K562 treated with DMSO at 1 percent for 24 hours (cell line): ENCODE results near the gene ZNF763. TPM values are rescaled to one million over a fixed set of nuclear protein-coding genes. Genes with fewer than 3 reads are reported as not detected.

Experiments
- total RNA-seq: library from RNA; unstranded; fragments of 300-600 nt; gene quantifications from 2 replicates; pipeline ENCODE4 v1.2.3, GENCODE V29; 2022; ENCODE audit warnings: low read depth; ENCODE audit not compliant: insufficient read depth

ZNF763 gene
- total RNA-seq: 0.51 TPM in 1 of 2 replicates, not detected in the other

GRCh38 chr19:11964858-11965645 lies at the start of gene ZNF763:
Gene ZNF763, plus strand, starts transcription at chr19:11965040. Its CDS starts 169 bp downstream, at chr19:11965209.

GRCh38 chr19:11924886-11925650 lies 39.8 kb upstream of the ZNF763 start, which contains the start of gene ZNF700:
Gene ZNF700, plus strand, starts transcription at chr19:11925107. Its CDS starts 104 bp downstream, at chr19:11925211.

Other genes with a start within 250 kb of the ZNF763 start
- gene ZNF823, start 226.1 kb upstream of the ZNF763 start, total RNA-seq: 7.8 and 9.4 TPM in 2 replicates
- gene ZNF441, start 198.0 kb upstream of the ZNF763 start, total RNA-seq: 2.0 and 3.0 TPM in 2 replicates
- gene ZNF491, start 166.5 kb upstream of the ZNF763 start, total RNA-seq: 0.30 TPM in 1 of 2 replicates, not detected in the other
- gene ZNF440, start 150.8 kb upstream of the ZNF763 start, total RNA-seq: 4.1 and 5.6 TPM in 2 replicates
- not detected in 2 replicates for gene ZNF439, start 116.3 kb upstream of the ZNF763 start, total RNA-seq
- gene ZNF69, start 77.3 kb upstream of the ZNF763 start, total RNA-seq: 1.9 and 2.8 TPM in 2 replicates
- gene ZNF700, start 39.9 kb upstream of the ZNF763 start, total RNA-seq: 4.3 and 6.1 TPM in 2 replicates
- 3.2 and 3.9 TPM in 2 replicates for gene ZNF433, start 70.6 kb downstream of the ZNF763 start, total RNA-seq
- 0.21 TPM in 1 of 2 replicates, not detected in the other for gene ZNF878, start 87.9 kb downstream of the ZNF763 start, total RNA-seq
- gene ZNF844, start 99.7 kb downstream of the ZNF763 start, total RNA-seq: 0.58 and 0.93 TPM in 2 replicates
- 1.3 and 5.5 TPM in 2 replicates for gene ZNF20, start 175.3 kb downstream of the ZNF763 start, total RNA-seq
- gene ZNF625, start 191.7 kb downstream of the ZNF763 start, total RNA-seq: not detected in 2 replicates
- 3.9 and 4.2 TPM in 2 replicates for gene ZNF136, start 198.1 kb downstream of the ZNF763 start, total RNA-seq